ENCODE results near the gene ZNHIT3.

GRCh38 chr17:36523113-36523512 lies 36.6 kb downstream of the ZNHIT3 start:
- TF ChIP-seq, protein P1, sequence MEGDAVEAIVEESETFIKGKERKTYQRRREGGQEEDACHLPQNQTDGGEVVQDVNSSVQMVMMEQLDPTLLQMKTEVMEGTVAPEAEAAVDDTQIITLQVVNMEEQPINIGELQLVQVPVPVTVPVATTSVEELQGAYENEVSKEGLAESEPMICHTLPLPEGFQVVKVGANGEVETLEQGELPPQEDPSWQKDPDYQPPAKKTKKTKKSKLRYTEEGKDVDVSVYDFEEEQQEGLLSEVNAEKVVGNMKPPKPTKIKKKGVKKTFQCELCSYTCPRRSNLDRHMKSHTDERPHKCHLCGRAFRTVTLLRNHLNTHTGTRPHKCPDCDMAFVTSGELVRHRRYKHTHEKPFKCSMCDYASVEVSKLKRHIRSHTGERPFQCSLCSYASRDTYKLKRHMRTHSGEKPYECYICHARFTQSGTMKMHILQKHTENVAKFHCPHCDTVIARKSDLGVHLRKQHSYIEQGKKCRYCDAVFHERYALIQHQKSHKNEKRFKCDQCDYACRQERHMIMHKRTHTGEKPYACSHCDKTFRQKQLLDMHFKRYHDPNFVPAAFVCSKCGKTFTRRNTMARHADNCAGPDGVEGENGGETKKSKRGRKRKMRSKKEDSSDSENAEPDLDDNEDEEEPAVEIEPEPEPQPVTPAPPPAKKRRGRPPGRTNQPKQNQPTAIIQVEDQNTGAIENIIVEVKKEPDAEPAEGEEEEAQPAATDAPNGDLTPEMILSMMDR (conservative IDR thresholded peaks at IDR 0.05 in 1 of 2, IDR thresholded peaks at IDR 0.05 in 1 of 2; ENCODE audit: low read depth in 1 of 2, low read length in 2 of 2): no peak
- TF ChIP-seq EZH2 (IDR thresholded peaks at IDR 0.05; ENCODE audit: low read length, missing control alignments): no peak

Data from fibroblast of lung (primary cell).